Adrenal gland (tissue), 12 donors: ENCODE measurements around the gene STX2. TPM values are rescaled to one million over a fixed set of nuclear protein-coding genes. Genes with fewer than 3 reads are reported as not detected.

Source experiments
- DNase-seq, 7 donors: peaks; one replicate each; pipeline ENCODE4 v3.0.0-alpha.2; 2019 to 2020
- H3K27ac ChIP-seq, 5 donors: fragments of 200-600 bp; sonication (generic) in 4 of 5; 1 replicate in 3 of 5; 2 replicates in 2 of 5; pipeline versions ENCODE4 v1.5.1 to v1.8.0; 2016 to 2020; ENCODE audit warnings: mild to moderate bottlenecking in 1 of 5
- H3K27me3 ChIP-seq: fragments of 200-600 bp; 2 replicates; pipeline ENCODE4 v1.8.0; 2021
- H3K36me3 ChIP-seq, 2 donors: fragments of 200-600 bp; replicated peaks in 1 of 2; 1 replicate in 1 of 2; 2 replicates in 1 of 2; pipeline versions ENCODE4 v1.5.1 to v1.8.0; 2018 to 2022
- H3K4me1 ChIP-seq, 2 donors: fragments of 200-600 bp; replicated peaks in 1 of 2; 1 replicate in 1 of 2; 2 replicates in 1 of 2; pipeline versions ENCODE4 v1.5.1 to v1.8.0; 2018 to 2021
- H3K4me3 ChIP-seq, 4 donors: fragments of 200-600 bp; sonication (generic) in 3 of 4; one replicate each; pipeline ENCODE4 v1.5.1; 2016 to 2018
- H3K9me3 ChIP-seq, 3 donors: fragments of 200-600 bp; sonication (generic) in 1 of 3; replicated peaks in 1 of 3; 1 replicate in 2 of 3; 2 replicates in 1 of 3; pipeline versions ENCODE4 v1.5.1 to v1.8.0; 2016 to 2021
- CTCF ChIP-seq, 6 experiments: fragments of 450-650 bp in 4 of 6; fragments of 200-600 bp in 2 of 6; sonication (generic) in 1 of 6; IDR thresholded peaks; 1 replicate in 5 of 6; 2 replicates in 1 of 6; pipeline versions ENCODE4 v1.5.1 to v1.8.0; 2016 to 2021; ENCODE audit warnings: antibody characterized with exemption in 6 of 6, mild to moderate bottlenecking in 2 of 6, moderate library complexity in 1 of 6
- POLR2A ChIP-seq, 2 donors: fragments of 450-650 bp; IDR thresholded peaks; one replicate each; pipeline ENCODE4 v1.6.1; 2017; ENCODE audit warnings: antibody characterized with exemption in 2 of 2, mild to moderate bottlenecking in 2 of 2, moderate library complexity in 1 of 2
- WGBS, 4 donors: extraction: QIAGEN DNeasy Blood & Tissue Kit in 2 of 4; methylation state at CpG; one replicate each; pipeline versions ENCODE4 v1.1.5 to v1.1.7; 2013 to 2017; 5-methylcytosine and 5-hydroxymethylcytosine counted together
- intact Hi-C, 2 donors: fragments of 100-400 bp; cut with DNase I; formaldehyde crosslinking; loops; one replicate each; pipeline versions ENCODE4 v1.14.1 to v1.15.0; 2022 to 2023
- polyA plus RNA-seq, 3 donors: library from polyadenylated mRNA; stranded (reverse); fragments of 200-250 nt in 2 of 3; fragments of 350-450 nt in 1 of 3; fragmentation: Illumina TruSeq in 1 of 3; extraction: RNeasy Lipid Tissue Mini Kit (QIAGEN cat#74804) in 1 of 3; gene quantifications; one replicate each; pipeline ENCODE4 v1.2.3, GENCODE V29; 2013 to 2014
- total RNA-seq, 9 donors: library from RNA; depleted of rRNA in 4 of 9; stranded (reverse); fragments of >200 nt in 4 of 9; fragments of 120-200 nt in 1 of 9; fragmentation: NEBNext Ultra II Directional in 1 of 9; extraction: Animal tissue kit (Norgen Biotek cat#: 25700) in 1 of 9; gene quantifications; one replicate each; pipeline versions ENCODE4 v1.1.0 to v1.2.4, GENCODE V29; 2013 to 2023
- donor health status: healthy with polysubstance abuse.
- donor health status: Bipolar disorder and iron deficiency.
- donor health status: DM: yes; HTN: yes; CAD: no.
- donor health status: DM: no; HTN: no; CAD: no.
- donor health status: DM: no; HTN: no; CAD: no.
- donor health status: DM: yes; HTN: yes; CAD: no.

Gene STX2
- total and polyA plus RNA-seq, 12 donors, result 8.3 to 23.8 (median 13.6) TPM

- Histone ChIP-seq H3K36me3 (peaks cover 0 to 42% of the 10 kb centered on the region in 2 donors), H3K4me1 (peaks cover 12 to 19% of the 10 kb centered on the region in 2 donors), H3K27ac (no peak overlapping the region), H3K9me3 (no peaks in the 10 kb centered on the region), H3K27me3 (no peaks in the 10 kb centered on the region), H3K4me3 (no peak overlapping the region)
- WGBS, 4 donors, result 81 to 88% (median 85%) methylated on average over 5 of the region's 5 CpGs
- DNase-seq, result no peak
- intact Hi-C loops, result no loop called here
- TF ChIP-seq POLR2A (IDR thresholded peaks at IDR 0.05), result no peak
- no peak for TF ChIP-seq CTCF (IDR thresholded peaks at IDR 0.05)
Measured at GRCh38 chr12:130875193-130875592, 36.1 kb upstream of the STX2 start.

GRCh38 chr12:130874696-130875095, 35.6 kb upstream of the STX2 start:
- intact Hi-C loops, result loop anchor here in 1 of 2 donors (5.0 kb wide), 1 partner anchor 47 kb away; no protein-coding TSS in a partner anchor
- 91 to 97% (median 93%) methylated on average over 10 of the region's 10 CpGs for WGBS, 4 donors
- H3K4me3 ChIP-seq, result no peak overlapping the region
- H3K27me3 ChIP-seq, result no peaks in the 10 kb centered on the region
- DNase-seq, result no peak
- H3K9me3 ChIP-seq, result no peaks in the 10 kb centered on the region
- peaks cover 0 to 42% of the 10 kb centered on the region in 2 donors for H3K36me3 ChIP-seq
- no peak for TF ChIP-seq CTCF (IDR thresholded peaks at IDR 0.05)
- no peak for TF ChIP-seq POLR2A (IDR thresholded peaks at IDR 0.05)
- no peak overlapping the region for H3K27ac ChIP-seq
- peaks cover 12 to 19% of the 10 kb centered on the region in 2 donors for H3K4me1 ChIP-seq

GRCh38 chr12:130873825-130874224, 34.8 kb upstream of the STX2 start:
- no peak for TF ChIP-seq CTCF (IDR thresholded peaks at IDR 0.05)
- no peak for TF ChIP-seq POLR2A (IDR thresholded peaks at IDR 0.05)
- Histone ChIP-seq H3K36me3 (peaks cover 0 to 42% of the 10 kb centered on the region in 2 donors), H3K4me1 (peaks cover 12 to 19% of the 10 kb centered on the region in 2 donors), H3K27ac (no peak overlapping the region), H3K9me3 (no peaks in the 10 kb centered on the region), H3K27me3 (no peaks in the 10 kb centered on the region), H3K4me3 (no peak overlapping the region)
- DNase-seq, result no peak
- intact Hi-C loops, result loop anchor here in 1 of 2 donors (5.0 kb wide), 1 partner anchor 47 kb away; no protein-coding TSS in a partner anchor
- 82 to 91% (median 85%) methylated on average over 4 of the region's 4 CpGs for WGBS, 4 donors

GRCh38 chr12:130873106-130873795, 34.2 kb upstream of the STX2 start:
- intact Hi-C loops, result loop anchor here in 1 of 2 donors (5.0 kb wide), 1 partner anchor 46 kb away; no protein-coding TSS in a partner anchor
- no peak for TF ChIP-seq CTCF (IDR thresholded peaks at IDR 0.05)
- no peak for TF ChIP-seq POLR2A (IDR thresholded peaks at IDR 0.05)
- H3K27me3 ChIP-seq, result no peaks in the 10 kb centered on the region
- no peak for DNase-seq
- no peaks in the 10 kb centered on the region for H3K9me3 ChIP-seq
- peak overlapping the region in 1 of 5 donors; percentile 95 for H3K27ac ChIP-seq
- H3K4me1 ChIP-seq, result peaks cover 12 to 19% of the 10 kb centered on the region in 2 donors
- peak overlapping the region in 1 of 4 donors; percentile 97 for H3K4me3 ChIP-seq
- H3K36me3 ChIP-seq, result peaks cover 0 to 42% of the 10 kb centered on the region in 2 donors
- WGBS, 4 donors, result 39 to 55% (median 45%) methylated on average over 4 of the region's 4 CpGs
